ENCODE results near the gene GDPD1. TPM values are rescaled to one million over a fixed set of nuclear protein-coding genes. Genes with fewer than 3 reads are reported as not detected.

GDPD1 gene
- polyA plus RNA-seq, 1 donor from 2014 or later: 40.1 TPM

GRCh38 chr17:59180626-59181025 is 39.7 kb upstream of the GDPD1 start:
- Histone ChIP-seq H3K79me2 (replicated peaks; ENCODE audit: insufficient read depth, low read length) (no peaks in the 10 kb centered on the region), H3K9me2 (ENCODE audit: insufficient read depth, low read length) (no peaks in the 10 kb centered on the region), H3F3A (ENCODE audit: insufficient read depth, low read length, poor library complexity, severe bottlenecking) (no peaks in the 10 kb centered on the region), H3K4me3 (ENCODE audit: low read length) (no peak overlapping the region), H4K20me1 (ENCODE audit: insufficient read depth) (no peaks in the 10 kb centered on the region), H3K4me2 (ENCODE audit: low read length) (no peak overlapping the region), H3K27ac (ENCODE audit: low read length) (no peak overlapping the region), H3K36me3 (ENCODE audit: insufficient read depth, low read length) (no peaks in the 10 kb centered on the region), H2AFZ (ENCODE audit: low read depth, low read length) (no peak overlapping the region), H3K27me3 (ENCODE audit: insufficient read depth, low read depth, low read length) (no peaks in the 10 kb centered on the region), H3K9me3 (ENCODE audit: low read length) (no peaks in the 10 kb centered on the region), H3K9ac (ENCODE audit: low read length) (no peak overlapping the region)
- TF ChIP-seq MXI1 (conservative IDR thresholded peaks at IDR 0.05; ENCODE audit: poor library complexity, severe bottlenecking) (no peak), SMC3 (conservative IDR thresholded peaks at IDR 0.05; ENCODE audit: poor library complexity) (no peak), CTCF (IDR thresholded peaks at IDR 0.05; ENCODE audit: poor library complexity, severe bottlenecking) (no peak), REST (IDR thresholded peaks at IDR 0.05; ENCODE audit: borderline replicate concordance) (no peak), RAD21 (conservative IDR thresholded peaks at IDR 0.05) (no peak), POLR2AphosphoS5 (IDR thresholded peaks at IDR 0.05) (no peak)

DNA sequence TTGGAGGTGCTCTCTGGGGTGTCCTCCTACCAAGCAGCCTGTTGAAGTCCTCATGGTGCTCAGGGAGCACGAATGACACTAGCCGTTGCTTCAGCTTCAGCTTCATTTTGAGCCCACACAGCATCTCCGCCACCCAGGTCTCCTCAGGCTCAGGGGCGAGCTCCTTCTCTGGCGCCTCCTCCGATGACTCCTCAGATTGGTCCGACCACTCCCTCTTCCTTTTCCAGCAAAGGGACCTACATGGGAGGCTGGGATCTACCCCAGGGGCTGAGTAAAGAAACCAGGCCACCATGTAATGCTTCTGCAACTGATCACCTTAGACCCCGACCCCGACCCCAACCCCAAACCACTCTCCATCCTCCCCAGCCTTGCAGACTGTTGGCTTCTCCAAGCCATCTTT is 38.8 kb upstream of the GDPD1 start:
- Histone ChIP-seq H3K79me2 (replicated peaks; ENCODE audit: insufficient read depth, low read length) (no peaks in the 10 kb centered on the region), H3K9me2 (ENCODE audit: insufficient read depth, low read length) (no peaks in the 10 kb centered on the region), H3K9me3 (ENCODE audit: low read length) (no peaks in the 10 kb centered on the region), H3K36me3 (ENCODE audit: insufficient read depth, low read length) (no peaks in the 10 kb centered on the region), H3K27me3 (ENCODE audit: insufficient read depth, low read depth, low read length) (no peaks in the 10 kb centered on the region), H4K20me1 (ENCODE audit: insufficient read depth) (no peaks in the 10 kb centered on the region), H3K27ac (ENCODE audit: low read length) (no peak overlapping the region), H3F3A (ENCODE audit: insufficient read depth, low read length, poor library complexity, severe bottlenecking) (no peaks in the 10 kb centered on the region), H3K4me3 (ENCODE audit: low read length) (no peak overlapping the region), H2AFZ (ENCODE audit: low read depth, low read length) (no peak overlapping the region), H3K4me2 (ENCODE audit: low read length) (no peak overlapping the region), H3K9ac (ENCODE audit: low read length) (no peak overlapping the region)
- TF ChIP-seq REST (IDR thresholded peaks at IDR 0.05; ENCODE audit: borderline replicate concordance): no peak
- TF ChIP-seq MXI1 (conservative IDR thresholded peaks at IDR 0.05; ENCODE audit: poor library complexity, severe bottlenecking): no peak
- TF ChIP-seq RAD21 (conservative IDR thresholded peaks at IDR 0.05): no peak
- TF ChIP-seq CTCF (IDR thresholded peaks at IDR 0.05; ENCODE audit: poor library complexity, severe bottlenecking): no peak
- no peak for TF ChIP-seq TAF1 (IDR thresholded peaks at IDR 0.05; ENCODE audit: low read depth)
- TF ChIP-seq EP300 (conservative IDR thresholded peaks at IDR 0.05; ENCODE audit: poor library complexity, severe bottlenecking): no peak
- no peak for TF ChIP-seq SMC3 (conservative IDR thresholded peaks at IDR 0.05; ENCODE audit: poor library complexity)
- no peak for TF ChIP-seq EZH2 (IDR thresholded peaks at IDR 0.05; ENCODE audit: borderline replicate concordance, insufficient read depth, low read length, poor library complexity, severe bottlenecking)
- no peak for TF ChIP-seq POLR2AphosphoS5 (IDR thresholded peaks at IDR 0.05)

All from neural cell (in vitro differentiated cells).